ENCODE measurements around the gene ARHGAP30.

- no peak for TF ChIP-seq CTCF (IDR thresholded peaks at IDR 0.05)
- TF ChIP-seq POLR2A (IDR thresholded peaks at IDR 0.05) = no peak
Observed at GRCh38 chr1:161006563-161006962, 63.1 kb downstream of the ARHGAP30 start.

Measured in ovary (tissue), 3 donors.